Neural crest cell (in vitro differentiated cells): ENCODE measurements around the gene MBTPS1. TPM values are rescaled to one million over a fixed set of nuclear protein-coding genes. Genes with fewer than 3 reads are reported as not detected.

Source experiments
- DNase-seq: peaks from one replicate; pipeline ENCODE4 v3.0.0; 2021; ENCODE audit warnings: low read depth, mixed read lengths, low spot score
- H3K27ac Mint-ChIP-seq: one replicate; pipeline ENCODE4 v1.8.0; 2021; ENCODE audit warnings: mild to moderate bottlenecking, mixed read lengths; ENCODE audit not compliant: unreplicated experiment
- H3K27me3 Mint-ChIP-seq: 2 replicates; pipeline ENCODE4 v1.8.0; 2021; ENCODE audit warnings: low read depth, mild to moderate bottlenecking, mixed read lengths
- H3K36me3 Mint-ChIP-seq: 2 replicates; pipeline ENCODE4 v1.8.0; 2021; ENCODE audit warnings: low read depth, mild to moderate bottlenecking, mixed read lengths
- H3K4me1 Mint-ChIP-seq: 2 replicates; pipeline ENCODE4 v1.8.0; 2021; ENCODE audit warnings: mixed read lengths
- H3K4me3 Mint-ChIP-seq: one replicate; pipeline ENCODE4 v1.8.0; 2021; ENCODE audit warnings: mild to moderate bottlenecking, mixed read lengths
- H3K9me3 Mint-ChIP-seq: 2 replicates; pipeline ENCODE4 v1.8.0; 2021; ENCODE audit warnings: mixed read lengths
- total RNA-seq: library from RNA; stranded (reverse); gene quantifications from 2 replicates; pipeline ENCODE4 v1.2.1, GENCODE V29; 2021
- TF ChIP-seq, protein P1 (sequence below): fragments of 200-600 bp; sonication (generic); conservative IDR thresholded peaks from 2 replicates; pipeline ENCODE4 v1.5.0; 2021; ENCODE audit warnings: antibody characterized with exemption, mild to moderate bottlenecking

Gene MBTPS1
- total RNA-seq, 1 donor from 2014 or later: 59.0 TPM

DNA sequence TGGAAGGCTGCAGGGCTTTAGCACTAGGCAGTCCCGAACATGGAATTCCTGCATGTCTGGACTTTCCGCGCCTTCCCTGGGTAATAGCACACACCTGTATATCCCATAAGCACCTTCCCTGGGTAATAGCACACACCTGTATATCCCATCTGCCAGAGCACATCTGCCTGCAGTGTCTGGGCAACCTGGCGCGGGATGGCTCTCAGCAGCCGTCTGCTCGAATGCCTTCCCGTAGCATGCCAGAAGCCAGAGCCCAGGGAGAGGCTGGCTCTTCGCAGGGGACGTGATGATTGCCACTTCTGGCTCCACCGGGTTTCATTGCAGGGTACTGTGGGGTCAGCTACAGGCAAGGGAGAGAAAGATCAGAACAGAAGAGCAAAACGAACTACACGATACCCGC is 21.3 kb downstream of the MBTPS1 start:
- H3K36me3 Mint-ChIP-seq: peaks cover 4% of the 10 kb centered on the region
- no peaks in the 10 kb centered on the region for H3K27me3 Mint-ChIP-seq

DNA sequence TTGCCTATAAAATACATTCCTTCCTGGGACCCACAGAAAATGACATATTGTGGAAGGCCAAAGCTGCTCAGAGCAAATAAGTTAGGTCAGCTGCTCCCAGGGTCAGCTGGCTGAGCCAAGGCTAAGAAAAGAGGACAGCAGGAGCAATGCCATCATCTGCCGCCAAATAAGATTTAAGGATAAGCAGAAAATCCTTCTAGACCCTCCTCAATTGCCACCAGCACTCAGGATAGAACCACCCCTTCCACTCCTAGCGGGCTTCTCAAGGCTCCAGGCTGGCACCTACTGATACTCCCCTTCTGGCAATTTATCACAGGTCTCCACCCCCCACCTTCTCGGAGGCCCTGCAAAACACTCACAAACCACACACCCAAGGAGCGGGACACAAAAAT is 22.9 kb downstream of the MBTPS1 start:
- Mint-ChIP-seq H3K4me1 (no peaks in the 10 kb centered on the region), H3K4me3 (no peak overlapping the region), H3K27me3 (no peaks in the 10 kb centered on the region), H3K9me3 (no peaks in the 10 kb centered on the region), H3K27ac (no peak overlapping the region), H3K36me3 (peaks cover 4% of the 10 kb centered on the region)
- TF ChIP-seq, protein P1, sequence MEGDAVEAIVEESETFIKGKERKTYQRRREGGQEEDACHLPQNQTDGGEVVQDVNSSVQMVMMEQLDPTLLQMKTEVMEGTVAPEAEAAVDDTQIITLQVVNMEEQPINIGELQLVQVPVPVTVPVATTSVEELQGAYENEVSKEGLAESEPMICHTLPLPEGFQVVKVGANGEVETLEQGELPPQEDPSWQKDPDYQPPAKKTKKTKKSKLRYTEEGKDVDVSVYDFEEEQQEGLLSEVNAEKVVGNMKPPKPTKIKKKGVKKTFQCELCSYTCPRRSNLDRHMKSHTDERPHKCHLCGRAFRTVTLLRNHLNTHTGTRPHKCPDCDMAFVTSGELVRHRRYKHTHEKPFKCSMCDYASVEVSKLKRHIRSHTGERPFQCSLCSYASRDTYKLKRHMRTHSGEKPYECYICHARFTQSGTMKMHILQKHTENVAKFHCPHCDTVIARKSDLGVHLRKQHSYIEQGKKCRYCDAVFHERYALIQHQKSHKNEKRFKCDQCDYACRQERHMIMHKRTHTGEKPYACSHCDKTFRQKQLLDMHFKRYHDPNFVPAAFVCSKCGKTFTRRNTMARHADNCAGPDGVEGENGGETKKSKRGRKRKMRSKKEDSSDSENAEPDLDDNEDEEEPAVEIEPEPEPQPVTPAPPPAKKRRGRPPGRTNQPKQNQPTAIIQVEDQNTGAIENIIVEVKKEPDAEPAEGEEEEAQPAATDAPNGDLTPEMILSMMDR: no peak
- DNase-seq: no peak

More for the DNA sequence above, 21.3 kb downstream of the MBTPS1 start:
- TF ChIP-seq, protein P1: no peak
- Mint-ChIP-seq H3K9me3 (no peaks in the 10 kb centered on the region), H3K4me3 (no peak overlapping the region), H3K27ac (no peak overlapping the region), H3K4me1 (no peaks in the 10 kb centered on the region)
- no peak for DNase-seq

DNA sequence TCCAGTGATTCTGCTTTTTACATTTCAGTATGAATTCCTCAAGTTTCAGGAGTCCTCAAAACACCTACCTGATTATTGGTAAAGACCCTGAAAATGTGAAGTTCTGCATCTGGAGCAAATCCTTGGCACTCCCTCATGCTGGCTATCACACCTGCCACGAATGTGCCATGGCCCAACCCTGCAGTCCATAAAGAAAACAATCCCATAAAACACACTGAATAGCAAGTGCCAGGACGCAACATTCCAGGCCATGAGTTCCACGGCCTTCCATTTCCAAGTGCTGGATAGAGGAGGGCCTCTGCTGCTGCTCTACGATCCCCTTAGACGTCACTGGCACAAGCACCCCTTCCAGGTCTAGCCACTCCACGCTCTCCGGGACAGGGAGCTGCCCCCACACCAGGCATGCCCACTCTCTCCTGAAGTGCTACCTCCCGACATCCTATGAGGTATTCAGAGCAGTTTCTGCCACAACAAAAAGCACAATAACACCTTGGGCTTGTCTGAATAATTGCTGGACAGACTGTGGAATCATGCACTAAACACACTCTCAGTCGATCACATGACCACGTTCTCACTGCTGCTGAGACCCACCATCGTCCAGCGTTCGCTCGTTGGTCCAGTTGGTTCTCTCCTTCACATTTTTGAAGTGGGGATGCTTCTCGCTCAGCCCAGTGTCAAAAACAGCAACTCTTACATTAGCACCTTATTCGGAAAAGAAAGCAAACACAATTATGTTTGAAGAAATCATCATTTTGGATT is 23.4 kb downstream of the MBTPS1 start:
- H3K27ac Mint-ChIP-seq: no peak overlapping the region
- H3K4me3 Mint-ChIP-seq: no peak overlapping the region
- TF ChIP-seq, protein P1: no peak
- DNase-seq: no peak
- H3K36me3 Mint-ChIP-seq: peaks cover 4% of the 10 kb centered on the region
- no peaks in the 10 kb centered on the region for H3K9me3 Mint-ChIP-seq
- no peaks in the 10 kb centered on the region for H3K4me1 Mint-ChIP-seq
- H3K27me3 Mint-ChIP-seq: no peaks in the 10 kb centered on the region

DNA sequence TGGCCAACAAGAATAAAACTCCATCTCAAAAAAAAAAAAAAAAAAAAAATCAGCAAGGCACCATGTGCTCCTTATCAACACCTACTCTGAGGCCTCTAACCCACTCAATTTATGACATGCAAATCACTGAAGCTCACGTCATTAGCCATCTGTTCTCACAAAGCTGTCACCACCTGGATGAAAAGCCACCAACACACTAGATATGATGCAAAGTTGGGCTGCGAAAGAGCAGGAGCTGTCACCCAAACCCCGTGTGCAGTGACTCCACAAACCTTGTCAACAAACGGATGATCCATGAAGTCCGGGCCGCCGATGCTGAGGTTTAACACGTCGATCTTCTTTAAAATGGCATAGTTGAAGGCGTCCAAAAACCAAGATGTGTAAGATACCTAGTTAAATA is 25.3 kb downstream of the MBTPS1 start:
- no peaks in the 10 kb centered on the region for H3K4me1 Mint-ChIP-seq
- TF ChIP-seq, protein P1: no peak
- peaks cover 7% of the 10 kb centered on the region for H3K36me3 Mint-ChIP-seq
- H3K27me3 Mint-ChIP-seq: no peaks in the 10 kb centered on the region
- no peak overlapping the region for H3K4me3 Mint-ChIP-seq
- no peaks in the 10 kb centered on the region for H3K9me3 Mint-ChIP-seq
- H3K27ac Mint-ChIP-seq: no peak overlapping the region
- no peak for DNase-seq

DNA sequence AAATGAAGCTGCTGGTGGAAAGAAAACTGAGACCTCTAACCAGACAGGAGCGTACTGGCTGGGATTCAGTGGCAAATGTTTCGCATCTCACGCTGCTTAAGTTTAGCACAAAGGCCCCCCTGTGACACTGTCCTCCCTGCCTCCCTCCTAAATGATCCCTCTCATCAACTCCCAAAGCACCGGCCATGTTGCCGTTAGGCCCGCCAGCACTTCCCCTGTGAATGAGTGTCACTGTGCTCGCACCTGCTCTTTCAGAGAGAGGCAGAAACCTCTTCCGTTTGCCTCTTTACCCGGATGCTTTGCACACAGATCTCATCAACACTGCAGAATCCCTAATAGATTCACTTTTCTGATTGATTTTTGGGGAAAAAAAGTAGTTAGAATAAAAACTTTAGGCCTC is 26.5 kb downstream of the MBTPS1 start:
- DNase-seq: no peak
- Mint-ChIP-seq H3K9me3 (no peaks in the 10 kb centered on the region), H3K36me3 (peaks cover 7% of the 10 kb centered on the region), H3K4me3 (no peak overlapping the region), H3K4me1 (no peaks in the 10 kb centered on the region), H3K27me3 (no peaks in the 10 kb centered on the region), H3K27ac (no peak overlapping the region)
- TF ChIP-seq, protein P1: no peak
